Body of pancreas (tissue), 4 donors: Measurements from ENCODE around the gene FAM20C. TPM values are rescaled to one million over a fixed set of nuclear protein-coding genes. Genes with fewer than 3 reads are reported as not detected.
A peak's percentile ranks its signal among the peaks of the same experiment; 100 is the strongest.

Source experiments
- ATAC-seq: fragments of 150-250 bp; one replicate; pipeline ENCODE4 v1.9.1; 2016
- DNase-seq, 4 donors: peaks; one replicate each; pipeline ENCODE4 v3.0.0-alpha.2; 2019
- H3K27ac ChIP-seq, 4 donors: fragments of 200-600 bp; sonication (generic); 1 replicate in 3 of 4; 2 replicates in 1 of 4; pipeline versions ENCODE4 v1.5.1 to v1.6.1; 2016 to 2019; ENCODE audit warnings: mild to moderate bottlenecking in 1 of 4, mixed read lengths in 1 of 4, moderate library complexity in 1 of 4
- H3K27me3 ChIP-seq, 2 donors: fragments of 200-600 bp; sonication (generic); one replicate each; pipeline ENCODE4 v1.6.0; 2016; ENCODE audit warnings: mild to moderate bottlenecking in 1 of 2
- H3K36me3 ChIP-seq, 2 donors: fragments of 200-600 bp; sonication (generic); replicated peaks in 1 of 2; 2 replicates each; pipeline ENCODE4 v1.5.1; 2016; ENCODE audit warnings: low read depth in 2 of 2; ENCODE audit not compliant: insufficient read depth in 1 of 2
- H3K4me1 ChIP-seq: fragments of 200-600 bp; sonication (generic); one replicate; pipeline ENCODE4 v1.6.0; 2016
- H3K4me3 ChIP-seq, 2 donors: fragments of 200-600 bp; sonication (generic); 1 replicate in 1 of 2; 2 replicates in 1 of 2; pipeline ENCODE4 v1.5.1; 2016 to 2019
- H3K9me3 ChIP-seq, 3 donors: fragments of 200-600 bp; sonication (generic); 1 replicate in 2 of 3; 2 replicates in 1 of 3; pipeline ENCODE4 v1.5.1; 2016
- CTCF ChIP-seq, 7 experiments: fragments of 450-650 bp in 4 of 7; fragments of 200-600 bp in 3 of 7; sonication (generic) in 3 of 7; IDR thresholded peaks; one replicate each; pipeline ENCODE4 v1.5.1; 2016 to 2019; ENCODE audit warnings: antibody characterized with exemption in 7 of 7
- POLR2A ChIP-seq, 3 donors: fragments of 450-650 bp; IDR thresholded peaks; one replicate each; pipeline ENCODE4 v1.6.1; 2016; ENCODE audit warnings: antibody characterized with exemption in 3 of 3, mild to moderate bottlenecking in 2 of 3
- WGBS, 2 donors: methylation state at CpG; one replicate each; pipeline ENCODE4 v1.1.5; 2017; 5-methylcytosine and 5-hydroxymethylcytosine counted together
- intact Hi-C: fragments of 100-400 bp; cut with DNase I; formaldehyde crosslinking; loops from one replicate; pipeline ENCODE4 v1.15.1; 2023
- total RNA-seq, 2 donors: library from RNA; depleted of rRNA; stranded (reverse); fragments of >200 nt; gene quantifications; one replicate each; pipeline ENCODE4 v1.1.0, GENCODE V29; 2016

The FAM20C gene
- total RNA-seq, 2 donors from 2014 or later, result 12.7 to 26.0 TPM

GRCh38 chr7:289209-289755 is 96.9 kb downstream of the FAM20C start:
- Histone ChIP-seq H3K9me3 (no peaks in the 10 kb centered on the region), H3K27me3 (peaks cover 0 to 33% of the 10 kb centered on the region in 2 donors), H3K4me1 (peaks cover 15% of the 10 kb centered on the region), H3K4me3 (no peak overlapping the region), H3K27ac (no peak overlapping the region), H3K36me3 (no peaks in the 10 kb centered on the region)
- DNase-seq (no peak), ATAC-seq (no peak)
- 11 to 12% methylated on average over 15 to 41 of the region's 46 CpGs for WGBS, 2 donors
- intact Hi-C loops, result no loop called here
- TF ChIP-seq CTCF (IDR thresholded peaks at IDR 0.05) (no peak), POLR2A (IDR thresholded peaks at IDR 0.05) (no peak)

- TF ChIP-seq POLR2A (IDR thresholded peaks at IDR 0.05), result no peak
- no peak for TF ChIP-seq CTCF (IDR thresholded peaks at IDR 0.05)
- Histone ChIP-seq H3K36me3 (no peaks in the 10 kb centered on the region), H3K4me1 (peaks cover 15% of the 10 kb centered on the region), H3K4me3 (no peak within 1 kb of the TSS), H3K27ac (no peak within 1 kb of the TSS), H3K27me3 (peaks cover 0 to 36% of the 10 kb centered on the region in 2 donors), H3K9me3 (no peaks in the 10 kb centered on the region)
- intact Hi-C loops, result loop anchor here (10.0 kb wide), 1 partner anchor 65 kb away; no protein-coding TSS in a partner anchor
- DNase-seq, result no peak
- 0 to 6% methylated on average over 9 to 70 of the region's 79 CpGs for WGBS, 2 donors
- ATAC-seq, result no peak
Observed at GRCh38 chr7:289756-290553, 97.6 kb downstream of the FAM20C start, which contains the start of gene FOXL3. Gene FOXL3, plus strand, starts transcription at chr7:290170. Its CDS starts 0 bp downstream, at chr7:290170.

GRCh38 chr7:290554-291372 is 98.4 kb downstream of the FAM20C start:
- intact Hi-C loops, result loop anchor here (10.0 kb wide), 1 partner anchor 64 kb away; no protein-coding TSS in a partner anchor
- TF ChIP-seq POLR2A (IDR thresholded peaks at IDR 0.05) (no peak), CTCF (IDR thresholded peaks at IDR 0.05) (no peak)
- Histone ChIP-seq H3K36me3 (no peaks in the 10 kb centered on the region), H3K9me3 (no peaks in the 10 kb centered on the region), H3K4me1 (peaks cover 15% of the 10 kb centered on the region), H3K27me3 (peaks cover 0 to 36% of the 10 kb centered on the region in 2 donors), H3K4me3 (no peak overlapping the region), H3K27ac (no peak overlapping the region)
- 7 to 29% methylated on average over 3 to 79 of the region's 102 CpGs for WGBS, 2 donors
- DNase-seq, result peak in 1 of 4 donors; percentile 29
- peak; percentile 23 for ATAC-seq

- Histone ChIP-seq H3K9me3 (no peaks in the 10 kb centered on the region), H3K27ac (no peak overlapping the region), H3K27me3 (peaks cover 0 to 36% of the 10 kb centered on the region in 2 donors), H3K4me3 (no peak overlapping the region), H3K36me3 (no peaks in the 10 kb centered on the region), H3K4me1 (peaks cover 15% of the 10 kb centered on the region)
- WGBS, 2 donors, result 63 to 64% methylated on average over 10 to 15 of the region's 21 CpGs
- DNase-seq (no peak), ATAC-seq (no peak)
- no peak for TF ChIP-seq POLR2A (IDR thresholded peaks at IDR 0.05)
- TF ChIP-seq CTCF (IDR thresholded peaks at IDR 0.05), result no peak
- intact Hi-C loops, result loop anchor here (10.0 kb wide), 1 partner anchor 63 kb away; no protein-coding TSS in a partner anchor
Observed at GRCh38 chr7:291373-292092, 99.2 kb downstream of the FAM20C start.
